GM23248 (cell line): ENCODE measurements around the gene DPH1. TPM values are rescaled to one million over a fixed set of nuclear protein-coding genes. Genes with fewer than 3 reads are reported as not detected.

Experiments used
- DNase-seq: peaks from one replicate; pipeline ENCODE4 v3.0.0-alpha.2; 2015
- H2AFZ ChIP-seq: fragments of 200-600 bp; sonication (generic); 2 replicates; pipeline ENCODE4 v1.6.1; 2016; ENCODE audit warnings: antibody characterized with exemption
- H3F3A ChIP-seq: fragments of 200-600 bp; sonication (generic); 2 replicates; pipeline ENCODE4 v1.6.1; 2016; ENCODE audit warnings: mild to moderate bottlenecking, antibody characterized with exemption, mixed run types; ENCODE audit not compliant: insufficient read depth
- H3K27ac ChIP-seq: fragments of 200-600 bp; sonication (generic); 2 replicates; pipeline ENCODE4 v1.5.1; 2016; ENCODE audit warnings: mild to moderate bottlenecking
- H3K27me3 ChIP-seq: fragments of 200-600 bp; sonication (generic); replicated peaks from 2 replicates; pipeline ENCODE4 v1.6.1; 2016; ENCODE audit warnings: mild to moderate bottlenecking; ENCODE audit not compliant: insufficient read depth
- H3K36me3 ChIP-seq: fragments of 200-600 bp; sonication (generic); 2 replicates; pipeline ENCODE4 v1.6.1; 2016; ENCODE audit warnings: low read depth, mild to moderate bottlenecking
- H3K4me1 ChIP-seq: fragments of 200-600 bp; sonication (generic); 2 replicates; pipeline ENCODE4 v1.6.1; 2016; ENCODE audit warnings: mild to moderate bottlenecking; ENCODE audit not compliant: insufficient read depth
- H3K4me2 ChIP-seq: fragments of 200-600 bp; sonication (generic); one replicate; pipeline ENCODE4 v1.6.1; 2016; ENCODE audit warnings: mild to moderate bottlenecking; ENCODE audit not compliant: unreplicated experiment
- H3K4me3 ChIP-seq: fragments of 200-600 bp; sonication (generic); 2 replicates; pipeline ENCODE4 v1.5.1; 2016; ENCODE audit warnings: mild to moderate bottlenecking
- H3K79me2 ChIP-seq: fragments of 200-600 bp; sonication (generic); 2 replicates; pipeline ENCODE4 v1.6.1; 2016; ENCODE audit warnings: mild to moderate bottlenecking; ENCODE audit not compliant: insufficient read depth
- H3K9ac ChIP-seq: fragments of 200-600 bp; sonication (generic); 2 replicates; pipeline ENCODE4 v1.6.1; 2016; ENCODE audit warnings: mild to moderate bottlenecking
- H3K9me2 ChIP-seq: fragments of 200-600 bp; sonication (generic); 2 replicates; pipeline ENCODE4 v1.6.1; 2016; ENCODE audit warnings: mixed run types, mild to moderate bottlenecking, moderate library complexity; ENCODE audit not compliant: insufficient read depth
- H3K9me3 ChIP-seq: fragments of 200-600 bp; sonication (generic); one replicate; pipeline ENCODE4 v1.6.1; 2017; ENCODE audit warnings: low read depth
- H4K20me1 ChIP-seq: fragments of 200-600 bp; sonication (generic); 2 replicates; pipeline ENCODE4 v1.6.0; 2016; ENCODE audit not compliant: insufficient read depth
- EZH2 ChIP-seq: fragments of 200-600 bp; sonication (generic); IDR thresholded peaks from 2 replicates; pipeline ENCODE4 v1.6.1; 2018; ENCODE audit warnings: antibody characterized with exemption, mild to moderate bottlenecking; ENCODE audit not compliant: insufficient read depth, poor library complexity, severe bottlenecking
- EZH2phosphoT487 ChIP-seq: fragments of 200-600 bp; sonication (generic); IDR thresholded peaks from 2 replicates; pipeline ENCODE4 v1.6.1; 2018; ENCODE audit warnings: antibody characterized with exemption, moderate library complexity, mild to moderate bottlenecking, low read depth; ENCODE audit not compliant: insufficient read depth
- WGBS, 2 experiments: methylation state at CpG; one replicate each; pipeline ENCODE4 v1.1.6; 2015 to 2017; ENCODE audit warnings: low lambda C conversion rate in 2 of 2, low coverage in 1 of 2; ENCODE audit errors: missing lambda C conversion rate in 2 of 2; 5-methylcytosine and 5-hydroxymethylcytosine counted together
- in situ Hi-C: fragments of 300-500 bp; cut with MboI; formaldehyde crosslinking; loops from 2 replicates; pipeline ENCODE4 v1.15.0; 2020
- polyA plus RNA-seq: library from polyadenylated mRNA; unstranded; fragments of >200 nt; fragmentation: Nextera tagmentation; extraction: Ambion mirVana; gene quantifications from 2 replicates; pipeline ENCODE4 v1.2.1, GENCODE V29; 2016
- total RNA-seq: library from RNA; depleted of rRNA; stranded (reverse); fragments of >200 nt; shearing (Covaris generic); gene quantifications from 2 replicates; pipeline ENCODE4 v1.2.3, GENCODE V29; 2014

The DPH1 gene
- total and polyA plus RNA-seq, 2 experiments from 2014 or later, result 41.2 to 58.1 TPM

DNA sequence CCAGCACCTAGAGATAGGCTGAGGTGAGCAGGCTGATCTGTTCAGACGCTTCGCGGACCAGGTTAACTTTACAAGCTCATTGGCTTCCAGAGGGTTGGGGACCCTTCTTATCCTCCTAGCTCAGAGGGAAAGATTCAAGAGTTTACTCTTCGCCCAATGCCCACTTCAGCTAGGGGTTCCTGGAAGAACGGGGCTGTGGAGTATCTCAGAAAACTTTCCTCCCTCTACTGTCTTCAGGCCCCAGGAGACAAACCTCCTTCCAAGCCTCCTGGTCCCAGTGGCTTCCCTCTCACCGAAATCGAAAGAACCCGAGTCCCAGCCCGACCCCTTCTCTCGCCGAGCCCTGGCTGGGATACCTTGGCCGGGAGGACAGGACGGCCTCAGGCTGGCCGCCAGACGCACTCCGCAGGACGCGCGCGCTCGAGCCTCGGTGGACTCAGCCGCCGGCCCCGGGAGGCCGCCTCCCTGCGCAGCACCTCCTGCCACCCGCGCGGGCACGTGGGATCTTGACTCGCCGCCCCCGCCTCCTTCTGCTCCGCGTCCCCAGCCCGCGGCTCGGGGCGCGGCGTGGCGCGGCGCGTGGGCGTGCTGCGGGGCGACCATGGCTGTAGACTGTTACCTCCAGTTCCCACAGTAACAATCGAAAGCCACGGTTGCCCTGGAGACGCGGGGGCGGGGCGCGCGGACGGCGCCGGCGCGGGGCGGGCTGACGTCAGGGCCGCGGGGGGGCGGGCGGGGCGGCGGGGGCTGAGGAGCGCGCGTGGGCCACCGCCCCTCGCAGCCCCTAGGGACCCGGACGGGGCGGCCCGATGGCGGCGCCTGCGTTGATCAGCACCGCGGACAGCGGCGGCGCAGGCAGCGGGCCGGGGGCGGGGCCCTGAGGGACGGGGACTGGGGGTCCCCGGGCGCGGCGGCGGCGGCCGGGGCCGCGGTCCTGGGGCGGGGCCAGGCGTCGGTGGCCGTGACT, 19.7 kb downstream of the DPH1 start:
- Histone ChIP-seq H3K9me3 (no peaks in the 10 kb centered on the region), H3K4me3 (peak overlapping the region; percentile 91), H4K20me1 (no peaks in the 10 kb centered on the region), H3K9me2 (no peaks in the 10 kb centered on the region), H3K79me2 (peaks cover 8% of the 10 kb centered on the region; the same call in 1 of the 2 replicates), H2AFZ (peak overlapping the region; percentile 66), H3K4me1 (peaks cover 11% of the 10 kb centered on the region), H3K27me3 (no peaks in the 10 kb centered on the region), H3F3A (peaks cover 5% of the 10 kb centered on the region), H3K27ac (peak overlapping the region; percentile 87), H3K4me2 (peak overlapping the region; percentile 87), H3K9ac (peak overlapping the region; percentile 97), H3K36me3 (no peaks in the 10 kb centered on the region)
- in situ Hi-C loops, result no loop called here
- no peak for TF ChIP-seq EZH2
- TF ChIP-seq EZH2phosphoT487, result no peak
- WGBS, 2 experiments, result 2 to 3% methylated on average over 49 to 91 of the region's 104 CpGs
- DNase-seq, result peak; percentile 93

DNA sequence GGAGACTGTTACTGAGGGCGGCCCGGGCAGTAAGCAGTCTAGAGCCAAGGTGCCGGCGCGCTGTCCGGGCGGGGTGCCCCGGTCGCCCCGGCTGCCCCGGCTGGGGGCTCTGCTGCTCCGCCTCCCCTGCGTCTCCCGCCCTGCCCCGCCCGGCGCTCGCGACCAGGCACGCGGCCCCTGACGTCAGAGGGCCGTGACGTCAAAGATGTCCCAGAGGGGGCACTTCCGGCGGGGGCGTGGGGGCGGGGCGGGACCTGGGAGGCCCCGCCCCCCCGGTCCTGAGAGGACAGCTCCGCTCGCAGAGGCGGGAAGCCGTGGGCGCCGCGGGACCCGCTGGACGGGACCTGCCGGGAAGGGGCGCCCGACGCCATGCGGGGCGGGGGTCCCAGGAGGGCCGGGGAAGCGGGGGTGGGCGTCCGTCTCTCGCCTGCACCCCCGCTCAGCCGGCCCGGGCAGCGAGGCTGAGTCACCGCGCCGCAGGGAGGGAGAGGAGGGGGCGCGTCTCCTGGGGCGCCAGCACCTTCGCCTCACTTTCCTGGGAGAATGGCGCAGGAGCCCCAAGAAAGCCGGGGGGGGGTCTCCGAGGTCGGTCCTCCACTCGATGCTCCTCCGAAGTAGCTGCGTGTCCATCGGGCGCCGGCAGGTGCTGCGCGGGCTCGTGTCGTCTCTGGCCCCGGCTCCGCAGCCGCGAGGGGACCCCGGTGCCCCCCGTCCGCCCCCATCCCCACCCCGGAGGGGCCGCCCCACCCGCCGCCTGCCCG, 20.5 kb downstream of the DPH1 start:
- Histone ChIP-seq H3K79me2 (no peaks in the 10 kb centered on the region), H3K4me1 (peaks cover 8% of the 10 kb centered on the region; the same call in 1 of the 2 replicates), H4K20me1 (no peaks in the 10 kb centered on the region), H2AFZ (no peak overlapping the region), H3K4me2 (peak overlapping the region; percentile 47), H3K9ac (peak overlapping the region; percentile 62), H3K9me2 (no peaks in the 10 kb centered on the region), H3K4me3 (peak overlapping the region; percentile 68), H3K27ac (no peak overlapping the region; the same call in 1 of the 2 replicates), H3K9me3 (no peaks in the 10 kb centered on the region), H3K36me3 (no peaks in the 10 kb centered on the region), H3F3A (no peaks in the 10 kb centered on the region; the same call in 1 of the 2 replicates), H3K27me3 (no peaks in the 10 kb centered on the region)
- TF ChIP-seq EZH2, result no peak
- no peak for TF ChIP-seq EZH2phosphoT487
- in situ Hi-C loops, result no loop called here
- WGBS, 2 experiments, result 0 to 2% methylated on average over 6 to 62 of the region's 88 CpGs
- DNase-seq, result peak; percentile 85

DNA sequence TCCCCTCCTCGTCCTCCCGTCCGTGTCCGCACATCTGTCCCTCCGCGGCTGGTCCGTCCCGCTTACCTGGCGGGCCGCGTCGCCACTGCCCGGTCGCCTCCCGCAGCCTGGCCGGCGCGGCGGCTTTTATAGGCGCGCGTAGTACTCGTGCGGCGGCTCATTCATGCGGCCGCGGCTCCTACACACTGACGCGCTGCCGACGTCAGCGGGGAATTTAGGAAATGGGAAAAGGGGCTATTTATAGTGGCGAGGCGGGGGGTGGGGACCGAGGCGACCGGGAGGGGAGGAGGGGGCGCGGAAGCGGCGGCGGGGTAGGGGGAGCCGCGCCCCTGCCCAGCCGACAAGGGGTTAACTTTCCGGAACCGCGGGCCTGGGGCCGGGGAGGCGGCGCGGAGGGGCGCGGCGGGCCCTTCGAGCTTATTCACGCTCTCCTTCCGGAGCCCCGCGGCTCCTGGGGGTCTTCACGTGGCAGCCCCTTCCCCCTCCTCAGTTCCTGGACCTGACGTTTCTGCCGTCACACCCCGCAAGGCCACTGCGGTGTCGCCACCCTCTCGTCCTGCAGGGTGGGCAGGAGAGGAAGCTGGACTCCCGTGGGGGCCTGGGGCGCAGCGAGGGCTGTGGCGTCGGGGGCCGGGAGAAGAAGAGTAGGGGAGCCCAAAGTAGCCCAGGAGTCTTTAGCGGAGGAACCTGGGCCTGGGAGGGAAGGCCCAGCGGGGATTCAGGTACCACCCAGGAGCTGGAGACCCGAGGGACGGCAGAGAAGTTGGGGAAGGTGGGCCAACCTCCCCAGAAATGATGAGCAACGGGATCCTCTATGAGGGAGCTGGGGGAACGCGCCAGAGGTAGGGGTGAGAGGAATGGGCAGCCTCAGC, 21.3 kb downstream of the DPH1 start:
- H3K36me3 ChIP-seq, result no peaks in the 10 kb centered on the region
- no peaks in the 10 kb centered on the region; the same call in 1 of the 2 replicates for H3F3A ChIP-seq
- WGBS, 2 experiments, result 26 to 31% methylated on average over 58 to 78 of the region's 81 CpGs
- in situ Hi-C loops, result no loop called here
- H3K4me2 ChIP-seq, result peak overlapping the region; percentile 47
- H2AFZ ChIP-seq, result no peak overlapping the region
- no peaks in the 10 kb centered on the region for H3K27me3 ChIP-seq
- H3K9me3 ChIP-seq, result no peaks in the 10 kb centered on the region
- peak overlapping the region; percentile 68 for H3K4me3 ChIP-seq
- DNase-seq, result peak; percentile 84
- no peaks in the 10 kb centered on the region for H4K20me1 ChIP-seq
- H3K4me1 ChIP-seq, result peaks cover 8% of the 10 kb centered on the region; the same call in 1 of the 2 replicates
- peak overlapping the region; percentile 62 for H3K9ac ChIP-seq
- no peak overlapping the region for H3K27ac ChIP-seq
- H3K79me2 ChIP-seq, result peaks cover 3% of the 10 kb centered on the region
- no peak for TF ChIP-seq EZH2
- no peaks in the 10 kb centered on the region for H3K9me2 ChIP-seq
